Measurements from ENCODE around the gene WDR86. TPM values are rescaled to one million over a fixed set of nuclear protein-coding genes. Genes with fewer than 3 reads are reported as not detected.

Gene WDR86
- total RNA-seq, 6 experiments from 2014 or later: 0.31 to 0.74 (median 0.44) TPM; not detected in 1

DNA sequence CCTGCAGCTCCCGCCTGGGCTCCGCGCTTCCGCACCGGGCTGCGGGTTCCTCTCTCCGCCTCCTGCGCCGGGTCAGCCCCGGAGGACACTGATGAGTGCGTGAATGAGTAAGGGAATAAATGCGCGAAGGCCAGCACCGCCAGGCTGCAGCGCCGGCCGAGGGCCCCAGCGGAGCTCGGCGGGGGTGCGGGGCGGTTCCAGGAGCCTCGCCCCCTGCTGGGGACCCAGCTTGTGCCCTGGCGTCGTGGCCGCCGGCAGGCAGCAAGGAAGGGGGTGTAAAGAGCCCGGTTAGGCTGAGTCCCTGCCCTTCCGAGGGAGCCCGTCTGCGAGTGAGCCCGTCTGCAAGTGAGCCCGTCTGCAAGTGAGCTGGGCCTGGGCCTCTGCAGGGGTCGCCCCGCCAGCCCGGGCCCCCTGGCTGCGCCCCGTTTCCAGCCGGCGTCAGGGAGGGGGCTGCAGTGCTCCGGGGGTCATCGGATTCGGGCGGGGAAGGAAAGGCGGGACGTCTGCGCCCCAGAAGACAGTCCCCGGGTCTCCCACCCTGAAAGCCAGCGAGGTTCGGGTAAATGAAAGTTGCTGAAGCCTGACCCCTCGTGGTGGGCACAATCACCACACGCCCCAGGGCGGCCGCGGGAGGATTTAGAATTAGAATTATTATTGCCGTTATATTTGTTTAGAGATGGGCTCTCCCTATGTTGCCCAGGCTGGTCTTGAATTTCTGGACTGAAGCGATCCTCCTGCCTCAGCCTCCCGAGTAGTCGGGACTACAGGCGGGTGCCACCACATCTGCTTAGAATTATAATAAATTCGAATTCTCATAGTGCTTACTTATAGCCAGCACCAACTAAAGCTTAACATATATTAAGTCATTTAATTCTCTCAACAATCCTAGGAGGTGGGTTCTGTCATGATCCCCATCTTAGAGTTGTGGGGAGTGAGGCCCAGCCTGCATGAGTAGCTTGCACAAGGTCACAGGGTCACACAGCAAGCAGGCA is 38.7 kb upstream of the WDR86 start:
- no peaks in the 10 kb centered on the region for H3K9me3 ChIP-seq
- H3K36me3 ChIP-seq: no peaks in the 10 kb centered on the region
- DNase-seq: peak; percentile 68 to 74 (median 70)
- intact Hi-C loops (cut with DNase I): loop anchor here in 1 of 2 donors (5.0 kb wide), 1 partner anchor 76 kb away; no protein-coding TSS in a partner anchor
- no peak for TF ChIP-seq POLR2A (IDR thresholded peaks at IDR 0.05)
- TF ChIP-seq CTCF (IDR thresholded peaks at IDR 0.05): peak; percentile 77 to 87 (median 82)
- ATAC-seq: peak; percentile 89 to 94 (median 92)
- H3K27me3 ChIP-seq: no peaks in the 10 kb centered on the region
- H3K4me3 ChIP-seq: peak overlapping the region; percentile 34 to 57 (median 57)
- WGBS (ENCODE audit: insufficient coverage, low coverage, low lambda C conversion rate, missing lambda C conversion rate): 15% methylated on average over 25 of the region's 61 CpGs
- no peak overlapping the region for H3K27ac ChIP-seq
- H3K4me1 ChIP-seq: no peaks in the 10 kb centered on the region

- intact Hi-C loops (cut with DNase I): loop anchor here in 1 of 2 donors (5.0 kb wide), 1 partner anchor 76 kb away; no protein-coding TSS in a partner anchor
- Histone ChIP-seq H3K9me3 (no peaks in the 10 kb centered on the region), H3K27me3 (no peaks in the 10 kb centered on the region), H3K36me3 (no peaks in the 10 kb centered on the region), H3K4me1 (no peaks in the 10 kb centered on the region), H3K4me3 (peak overlapping the region in 2 of 3 donors; percentile 57), H3K27ac (no peak overlapping the region)
- TF ChIP-seq POLR2A (IDR thresholded peaks at IDR 0.05) (no peak), CTCF (IDR thresholded peaks at IDR 0.05) (no peak)
- no peak for ATAC-seq
- no peak for DNase-seq
- 89% methylated on average over 12 of the region's 26 CpGs for WGBS (ENCODE audit: insufficient coverage, low coverage, low lambda C conversion rate, missing lambda C conversion rate)
These were observed 38.0 kb upstream of the WDR86 start for GRCh38 chr7:151447901-151448260.

GRCh38 chr7:151447312-151447711 is 37.5 kb upstream of the WDR86 start:
- intact Hi-C loops (cut with DNase I): loop anchor here in 1 of 2 donors (5.0 kb wide), 1 partner anchor 75 kb away; no protein-coding TSS in a partner anchor
- Histone ChIP-seq H3K4me1 (no peaks in the 10 kb centered on the region), H3K27ac (no peak overlapping the region), H3K4me3 (no peak overlapping the region), H3K27me3 (no peaks in the 10 kb centered on the region), H3K36me3 (no peaks in the 10 kb centered on the region), H3K9me3 (no peaks in the 10 kb centered on the region)
- DNase-seq (no peak), ATAC-seq (no peak)
- TF ChIP-seq CTCF (IDR thresholded peaks at IDR 0.05) (no peak), POLR2A (IDR thresholded peaks at IDR 0.05) (no peak)
- WGBS (ENCODE audit: insufficient coverage, low coverage, low lambda C conversion rate, missing lambda C conversion rate): no CpG with 5 or more reads among the region's 18 CpGs

DNA sequence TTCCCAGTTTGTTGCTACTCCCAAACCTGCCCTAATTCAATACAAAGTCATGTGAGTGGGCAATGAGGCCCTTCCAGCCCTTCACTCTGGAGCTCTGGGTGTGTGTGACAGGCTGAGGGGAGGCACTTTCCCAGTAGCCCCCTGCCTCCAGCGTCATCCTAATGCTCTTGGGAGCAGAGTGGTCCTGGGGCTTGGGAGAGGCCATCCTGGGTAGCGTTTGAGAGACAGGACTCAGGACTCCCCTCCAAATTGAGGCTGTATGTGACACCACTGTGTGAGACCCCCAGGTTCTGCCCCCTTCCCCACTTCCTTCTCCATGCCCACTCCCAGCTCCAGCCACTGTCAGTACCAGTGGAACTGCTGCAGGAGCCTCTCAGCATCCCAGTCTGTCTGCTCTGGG is 36.6 kb upstream of the WDR86 start:
- intact Hi-C loops (cut with DNase I): loop anchor here in 1 of 2 donors (5.0 kb wide), 1 partner anchor 74 kb away; no protein-coding TSS in a partner anchor

More for the DNA sequence above, 36.6 kb upstream of the WDR86 start:
- no peaks in the 10 kb centered on the region for H3K36me3 ChIP-seq
- H3K4me1 ChIP-seq: no peaks in the 10 kb centered on the region
- no peak for ATAC-seq
- WGBS (ENCODE audit: insufficient coverage, low coverage, low lambda C conversion rate, missing lambda C conversion rate): no CpG with 5 or more reads among the region's 2 CpGs
- H3K4me3 ChIP-seq: no peak overlapping the region
- no peaks in the 10 kb centered on the region for H3K27me3 ChIP-seq
- no peak for DNase-seq
- TF ChIP-seq POLR2A (IDR thresholded peaks at IDR 0.05) (no peak), CTCF (IDR thresholded peaks at IDR 0.05) (no peak)
- H3K9me3 ChIP-seq: no peaks in the 10 kb centered on the region
- no peak overlapping the region for H3K27ac ChIP-seq
